Tibial nerve (tissue), 4 donors: ENCODE results near the gene ZNF484.

Experiments used
- EP300 ChIP-seq, 2 donors: sonication (generic); formaldehyde crosslinking; IDR thresholded peaks; one replicate each; pipeline ENCODE4 v1.6.1; 2017; ENCODE audit warnings: antibody characterized with exemption in 2 of 2, mild to moderate bottlenecking in 1 of 2
- POLR2A ChIP-seq, 2 donors: fragments of 450-650 bp; IDR thresholded peaks; one replicate each; pipeline ENCODE4 v1.6.1; 2017; ENCODE audit warnings: antibody characterized with exemption in 2 of 2, mild to moderate bottlenecking in 2 of 2, moderate library complexity in 2 of 2
- TF ChIP-seq, protein P1 (sequence below), 5 experiments: fragments of 200-600 bp in 3 of 5; fragments of 450-650 bp in 2 of 5; sonication (generic) in 3 of 5; IDR thresholded peaks; one replicate each; pipeline ENCODE4 v1.5.1; 2016 to 2019; ENCODE audit warnings: antibody characterized with exemption in 5 of 5, mild to moderate bottlenecking in 3 of 5, moderate library complexity in 2 of 5

DNA sequence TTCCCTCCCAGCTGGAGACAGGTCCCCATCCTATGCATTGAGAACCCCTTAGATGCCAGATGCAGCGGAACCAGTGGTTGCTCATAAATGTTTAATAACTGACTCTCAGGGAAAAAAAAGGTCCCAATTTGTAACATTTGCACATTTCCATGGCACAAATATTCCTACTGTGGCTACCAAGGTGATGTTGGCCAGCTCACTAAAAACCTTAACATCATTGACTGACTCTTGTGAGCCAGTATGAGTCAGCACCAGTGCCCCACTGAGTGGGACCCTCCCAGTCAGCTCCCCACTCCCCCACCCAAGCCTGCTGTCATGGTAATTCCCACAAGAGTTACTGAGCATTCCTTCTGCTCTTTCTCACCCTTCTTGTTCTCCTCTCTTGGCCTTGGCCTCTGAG, 42.6 kb upstream of the ZNF484 start:
- TF ChIP-seq, protein P1, sequence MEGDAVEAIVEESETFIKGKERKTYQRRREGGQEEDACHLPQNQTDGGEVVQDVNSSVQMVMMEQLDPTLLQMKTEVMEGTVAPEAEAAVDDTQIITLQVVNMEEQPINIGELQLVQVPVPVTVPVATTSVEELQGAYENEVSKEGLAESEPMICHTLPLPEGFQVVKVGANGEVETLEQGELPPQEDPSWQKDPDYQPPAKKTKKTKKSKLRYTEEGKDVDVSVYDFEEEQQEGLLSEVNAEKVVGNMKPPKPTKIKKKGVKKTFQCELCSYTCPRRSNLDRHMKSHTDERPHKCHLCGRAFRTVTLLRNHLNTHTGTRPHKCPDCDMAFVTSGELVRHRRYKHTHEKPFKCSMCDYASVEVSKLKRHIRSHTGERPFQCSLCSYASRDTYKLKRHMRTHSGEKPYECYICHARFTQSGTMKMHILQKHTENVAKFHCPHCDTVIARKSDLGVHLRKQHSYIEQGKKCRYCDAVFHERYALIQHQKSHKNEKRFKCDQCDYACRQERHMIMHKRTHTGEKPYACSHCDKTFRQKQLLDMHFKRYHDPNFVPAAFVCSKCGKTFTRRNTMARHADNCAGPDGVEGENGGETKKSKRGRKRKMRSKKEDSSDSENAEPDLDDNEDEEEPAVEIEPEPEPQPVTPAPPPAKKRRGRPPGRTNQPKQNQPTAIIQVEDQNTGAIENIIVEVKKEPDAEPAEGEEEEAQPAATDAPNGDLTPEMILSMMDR (IDR thresholded peaks at IDR 0.05), result no peak
- no peak for TF ChIP-seq POLR2A (IDR thresholded peaks at IDR 0.05)
- TF ChIP-seq EP300 (IDR thresholded peaks at IDR 0.05), result no peak
